Measurements from ENCODE around the gene TMEM175. TPM values are rescaled to one million over a fixed set of nuclear protein-coding genes. Genes with fewer than 3 reads are reported as not detected.

The TMEM175 gene
- total and polyA plus RNA-seq, 9 of the 15 experiments (the other 6 are each of a cell fraction or from before 2014, with no cell fraction given): 0.13 to 30.9 (median 9.4) TPM

- peak overlapping the region; percentile 77 for H2AFZ ChIP-seq (ENCODE audit: low read depth, low read length)
- DNase-seq (ENCODE audit: extremely low read depth in 1 of 4, low spot score in 3 of 4): peak; percentile 76 to 90 (median 87)
- H3K4me1 ChIP-seq (replicated peaks in 1 of 2; ENCODE audit: control insufficient read depth in 2 of 2, insufficient read depth in 2 of 2, low read length in 2 of 2): peaks cover 37 to 76% of the 10 kb centered on the region in 2 experiments
- POLR2A ChIA-PET: no interaction called here
- peaks cover 23% of the 10 kb centered on the region; the same call in 2 of the 3 replicates for H3K79me2 ChIP-seq (ENCODE audit: control insufficient read depth, insufficient read depth, low read length)
- no peaks in the 10 kb centered on the region for H4K20me1 ChIP-seq (replicated peaks; ENCODE audit: control insufficient read depth, insufficient read depth, low read length)
- H3K4me3 ChIP-seq: peak overlapping the region; percentile 47
- in situ Hi-C loops (cut with MboI): no loop called here
- intact Hi-C loops (cut with micrococcal nuclease): loop anchor here (10.0 kb wide), 1 partner anchor 47 kb away; no protein-coding TSS in a partner anchor
- CTCF ChIA-PET (ENCODE audit: low intra/inter-chr PET ratio): no interaction called here
- no peaks in the 10 kb centered on the region for H3K36me3 ChIP-seq (ENCODE audit: control insufficient read depth, insufficient read depth, low read length)
- H3K4me2 ChIP-seq (ENCODE audit: insufficient read depth, low read length): peak overlapping the region; percentile 58
- peak; percentile 58 for ATAC-seq
- FAIRE-seq: no peak
- H3K9ac ChIP-seq (ENCODE audit: insufficient read depth in 1 of 2, low read depth in 2 of 2, low read length in 2 of 2): peak overlapping the region; percentile 78 to 94; a peak in 3 of 4 replicates
- no TSS peak for BruUV-seq (replicated peaks)
- H3K9me3 ChIP-seq (replicated peaks; ENCODE audit: control insufficient read depth, insufficient read depth, low read depth, low read length): no peaks in the 10 kb centered on the region
- H3K9me1 ChIP-seq (ENCODE audit: control insufficient read depth, insufficient read depth, low read length): no peaks in the 10 kb centered on the region
- H3K27me3 ChIP-seq (ENCODE audit: control insufficient read depth in 2 of 2, insufficient read depth in 2 of 2, low read length in 2 of 2): no peaks in the 10 kb centered on the region
- 5% methylated on average over 35 of the region's 68 CpGs for WGBS (ENCODE audit: insufficient coverage, low coverage, missing lambda C conversion rate)
- H3K27ac ChIP-seq (ENCODE audit: extremely low read depth, low read depth, low read length): peak overlapping the region; percentile 81
- TF ChIP-seq ZNF282 (CRISPR knock-in tag; IDR thresholded peaks at IDR 0.05) (no peak), SRF (CRISPR knock-in tag; IDR thresholded peaks at IDR 0.05) (no peak), CAMTA2 (CRISPR knock-in tag; conservative IDR thresholded peaks at IDR 0.05) (no peak), FOXK2 (conservative IDR thresholded peaks at IDR 0.05 in 1 of 2, IDR thresholded peaks at IDR 0.05 in 1 of 2; ENCODE audit: low read depth in 2 of 2) (no peak), NFRKB (IDR thresholded peaks at IDR 0.05; ENCODE audit: low read depth) (no peak), SNAPC5 (CRISPR knock-in tag; IDR thresholded peaks at IDR 0.05) (no peak), ARID4B (CRISPR knock-in tag; IDR thresholded peaks at IDR 0.05) (peak; percentile 15; the same call in 1 of the 2 replicates), NR2C2 (CRISPR knock-in tag; IDR thresholded peaks at IDR 0.05) (no peak), NR2C2 (tag; IDR thresholded peaks at IDR 0.05) (peak; percentile 26; the same call in 1 of the 2 replicates), CBX8 (IDR thresholded peaks at IDR 0.05; ENCODE audit: borderline replicate concordance, extremely low read depth, low read depth, low read length, poor library complexity, severe bottlenecking) (no peak), CTBP1 (IDR thresholded peaks at IDR 0.05; ENCODE audit: borderline replicate concordance) (peak; percentile 77), CTCFL (IDR thresholded peaks at IDR 0.05; ENCODE audit: borderline replicate concordance, insufficient read depth, low read depth, low read length, poor library complexity, severe bottlenecking) (no peak), ZBTB9 (CRISPR knock-in tag; IDR thresholded peaks at IDR 0.05) (0 out of 2 replicates have a peak, but pooled peaks have one; percentile 55)
Observed at GRCh38 chr4:997375-998071, 65.3 kb downstream of the TMEM175 start.

All from K562 (cell line).